Stimulated activated CD8-positive, alpha-beta memory T cell treated with anti-CD3 and anti-CD28 coated beads, Interleukin-7, amount 100 ng/mL, for 48 hours (primary cell): ENCODE data around the gene ZCCHC8.
"Not testable (repeated sequence)": the region's sequence is repeated elsewhere in the genome, so short reads cannot be mapped to it uniquely, and the experiment has no call there.

Experiments
- DNase-seq, 2 donors: peaks; one replicate each; pipeline ENCODE4 v3.0.0-alpha.2; 2020; ENCODE audit warnings: low read depth in 1 of 2; ENCODE audit errors: extremely low read depth in 1 of 2

Gene ZCCHC8

GRCh38 chr12:122513028-122513427, 12.3 kb upstream of the ZCCHC8 start:
- not testable (repeated sequence) for DNase-seq

DNA sequence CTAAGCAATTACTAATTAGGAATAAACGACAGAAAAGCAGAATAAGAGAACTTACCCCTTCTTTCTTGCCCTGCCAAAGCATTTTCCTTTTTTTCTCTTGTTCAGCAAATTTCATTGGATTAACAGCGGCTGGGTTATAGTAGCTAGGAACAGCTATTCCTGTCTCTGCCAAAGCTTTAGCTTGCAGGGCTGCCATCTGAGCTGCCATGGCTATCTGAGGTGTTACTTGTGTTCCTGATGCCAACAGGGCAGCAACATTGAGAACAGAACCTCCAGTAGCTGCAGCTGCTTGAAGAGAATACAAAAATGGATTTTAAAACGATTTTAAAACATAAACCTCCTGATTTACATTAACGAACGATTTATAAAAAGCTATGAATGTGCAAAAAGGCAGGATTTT, 7.4 kb upstream of the ZCCHC8 start:
- DNase-seq: no peak

GRCh38 chr12:122506393-122506938, 5.7 kb upstream of the ZCCHC8 start:
- DNase-seq: no peak

GRCh38 chr12:122505419-122506051, 4.8 kb upstream of the ZCCHC8 start:
- DNase-seq: no peak

DNA sequence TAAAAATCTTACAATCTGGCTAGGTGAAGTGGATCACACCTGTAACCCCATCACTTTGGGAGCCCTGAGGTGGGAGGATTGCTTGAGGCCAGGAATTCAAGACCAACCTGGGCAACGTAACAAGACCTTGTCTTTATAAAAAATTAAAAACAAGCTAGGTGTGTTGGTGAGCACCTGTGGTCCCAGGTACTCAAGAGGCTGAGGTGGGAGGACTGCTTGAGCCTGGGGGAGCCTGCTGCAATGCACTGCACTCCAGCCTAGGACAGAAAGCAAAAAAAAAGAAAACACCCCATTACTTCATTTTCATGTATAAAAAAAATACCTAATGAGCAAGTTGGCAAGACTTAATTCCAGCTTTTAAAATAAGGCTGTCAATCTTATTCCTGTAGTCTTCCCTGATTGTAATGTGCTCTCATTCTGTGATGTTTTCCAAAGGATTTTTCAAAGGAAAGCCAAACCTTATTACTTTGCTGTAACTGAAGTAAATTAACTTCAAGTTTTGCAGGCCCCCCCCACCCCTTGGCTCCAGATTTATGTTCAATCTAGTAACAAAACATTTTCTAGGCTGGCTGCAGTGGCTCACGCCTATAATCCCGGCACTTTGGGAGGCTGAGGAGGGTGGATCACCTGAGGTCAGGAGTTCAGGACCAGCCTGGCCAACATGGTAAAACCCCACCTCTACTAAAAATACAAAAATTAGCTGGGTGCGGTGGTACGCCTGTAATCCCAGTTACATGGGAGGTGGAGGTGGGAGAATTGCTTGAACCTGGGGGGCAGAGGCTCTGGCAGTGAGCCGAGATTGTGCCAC, 3.3 kb upstream of the ZCCHC8 start:
- DNase-seq: no peak

DNA sequence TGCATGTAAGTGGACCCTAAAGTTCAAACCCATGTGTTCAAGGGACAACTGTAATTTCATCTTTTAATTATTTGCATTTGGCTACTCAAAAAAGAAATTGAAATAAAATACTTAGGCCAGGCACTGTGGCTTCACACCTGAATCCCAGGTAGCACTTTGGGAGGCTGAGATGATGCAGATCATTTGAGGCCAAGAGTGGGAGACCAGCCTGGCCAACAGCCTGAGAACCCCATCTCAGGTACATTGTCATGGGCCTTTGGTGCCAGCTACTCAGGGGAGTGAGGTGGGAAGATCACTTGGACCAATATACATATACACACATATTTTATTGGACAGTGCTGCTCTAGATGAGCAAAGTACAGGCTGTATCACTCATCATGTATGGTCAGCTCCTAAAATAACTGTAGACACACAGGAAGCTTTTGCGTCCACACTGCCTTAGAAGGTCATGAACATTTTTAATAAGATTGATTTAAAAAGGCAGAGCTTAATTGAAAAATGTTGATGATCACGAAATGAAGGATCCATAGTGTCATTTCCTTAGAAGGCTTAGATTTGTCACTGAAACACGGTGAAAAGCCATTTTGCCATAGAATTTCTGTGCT, 2.5 kb upstream of the ZCCHC8 start:
- DNase-seq: no peak

DNA sequence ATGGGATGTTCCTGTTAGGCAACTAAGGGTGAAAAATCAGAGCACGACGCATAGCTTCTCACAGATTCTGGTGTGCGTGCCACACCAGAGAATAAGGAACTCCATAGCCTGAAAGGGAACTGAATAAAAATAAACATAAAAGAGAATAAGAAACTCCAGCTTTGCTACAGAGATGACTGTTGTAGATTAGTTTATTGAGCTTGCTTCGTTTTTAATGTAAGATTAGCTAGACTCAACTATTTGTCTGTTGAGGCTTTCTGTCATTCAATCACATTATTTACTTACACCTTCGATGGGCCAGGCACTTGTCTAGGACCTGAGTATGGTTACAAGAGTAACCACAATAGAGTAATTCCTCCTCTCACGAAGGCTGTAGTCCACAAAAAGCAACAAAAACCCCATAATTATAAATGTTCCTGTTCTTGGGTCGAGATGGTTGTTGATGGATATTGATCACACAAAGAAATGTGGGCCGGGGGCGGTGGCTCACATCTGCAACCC, 807 bp upstream of the ZCCHC8 start:
- DNase-seq: no peak

DNA sequence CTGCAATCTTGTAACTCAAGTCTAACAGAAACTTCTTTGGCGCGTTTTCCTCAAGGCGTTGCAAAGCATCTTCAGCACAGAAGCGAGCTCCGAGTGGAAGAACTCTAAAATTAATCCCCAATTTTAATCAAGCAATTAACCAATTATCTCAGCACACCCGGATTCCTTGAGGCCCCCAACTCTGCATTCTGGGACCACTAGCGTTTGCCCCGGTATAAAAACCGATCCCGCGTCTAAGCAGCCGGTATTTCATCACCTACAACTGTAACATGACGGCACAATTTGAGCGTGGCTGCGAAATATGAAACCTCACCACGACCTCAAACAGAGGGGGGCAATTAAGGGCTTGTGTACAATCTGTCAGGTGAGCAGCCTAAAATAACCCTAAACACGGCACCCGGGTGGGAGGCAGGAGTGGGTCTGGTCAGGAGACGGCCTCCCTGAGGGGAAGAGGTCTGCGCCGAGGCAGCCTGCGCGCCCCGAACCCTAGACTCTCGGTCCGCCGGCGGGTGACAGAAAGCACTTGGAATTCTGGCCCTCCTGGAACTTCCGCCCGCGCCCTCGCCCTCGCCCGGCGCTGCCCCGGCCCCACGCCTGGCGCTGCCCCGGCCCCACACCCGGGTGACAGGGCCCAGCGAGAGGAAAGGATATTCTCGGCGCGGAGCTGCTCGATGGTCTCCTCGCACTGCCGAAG, 594 bp downstream of the ZCCHC8 start:
- DNase-seq: peak; percentile 2 to 16

DNA sequence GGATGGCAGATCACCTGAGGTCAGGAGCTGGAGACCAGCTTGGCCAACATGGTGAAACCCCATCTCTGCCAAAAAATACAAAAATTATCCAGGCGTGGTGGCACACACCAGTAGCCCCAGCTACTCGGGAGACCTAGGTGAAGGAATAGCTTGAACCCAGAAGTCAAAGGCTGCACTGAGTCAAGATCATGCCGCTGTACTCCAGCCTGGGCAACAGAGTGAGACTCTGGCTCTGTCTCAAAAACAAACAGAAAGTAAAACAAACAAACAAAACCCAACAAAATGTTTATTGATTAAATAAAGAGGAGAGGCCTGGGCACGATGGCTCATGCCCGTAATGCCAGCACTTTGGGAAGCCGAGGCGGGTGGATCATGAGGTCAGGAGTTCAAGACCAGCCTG, 5.5 kb downstream of the ZCCHC8 start:
- no peak for DNase-seq

- not testable (repeated sequence) for DNase-seq
These were observed 7.5 kb downstream of the ZCCHC8 start for GRCh38 chr12:122493222-122493621.

DNA sequence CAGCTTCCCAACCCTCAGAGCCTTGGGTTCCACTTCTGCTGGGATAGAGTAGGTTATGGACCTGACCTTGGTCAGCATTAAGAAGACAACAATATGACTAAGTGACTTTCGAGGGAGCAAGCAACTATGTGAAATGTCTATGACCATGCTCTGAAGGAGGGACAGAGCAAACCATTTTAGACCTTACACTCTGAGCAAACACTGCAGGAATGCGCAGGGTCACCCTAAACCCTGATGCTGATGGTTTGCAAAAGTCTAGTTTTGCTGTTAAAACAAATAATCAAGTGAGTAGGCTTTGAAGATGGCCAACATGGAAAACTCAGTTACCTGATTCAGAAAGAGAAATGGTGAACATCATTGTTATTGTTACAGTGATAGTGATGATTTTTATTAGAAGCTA, 8.7 kb downstream of the ZCCHC8 start:
- no peak for DNase-seq

GRCh38 chr12:122489038-122489437, 11.7 kb downstream of the ZCCHC8 start:
- DNase-seq: no peak

GRCh38 chr12:122487807-122488206, 12.9 kb downstream of the ZCCHC8 start:
- not testable (repeated sequence) for DNase-seq

DNA sequence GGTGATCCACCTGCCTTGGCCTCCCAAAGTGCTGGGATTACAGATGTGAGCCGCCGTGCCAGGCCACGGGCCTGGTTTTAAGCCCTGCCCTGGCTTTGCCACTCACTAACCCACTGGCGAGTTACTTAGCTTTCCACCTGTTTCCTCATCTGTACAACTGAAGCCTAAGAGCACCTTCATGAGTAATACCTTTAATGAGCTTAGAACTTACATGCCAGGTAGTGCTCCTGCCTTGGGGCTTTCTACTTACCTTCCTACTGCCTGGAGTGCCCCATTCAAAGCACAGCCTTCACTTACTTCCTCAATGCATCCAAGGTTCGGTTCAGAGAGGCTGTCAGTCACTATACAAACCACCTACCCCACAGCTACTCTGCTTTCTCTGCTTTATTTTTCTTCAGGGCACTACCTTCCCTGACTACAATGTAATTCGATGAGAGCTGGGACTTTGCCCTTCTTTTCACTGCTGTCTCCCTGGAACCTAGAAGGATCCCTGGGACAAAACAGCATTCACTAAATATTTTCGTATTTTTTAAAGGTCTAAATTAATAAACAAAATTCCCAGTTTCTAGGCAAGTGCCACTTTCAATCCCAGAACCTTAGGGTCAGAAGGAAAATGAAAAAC, 13.8 kb downstream of the ZCCHC8 start:
- no peak for DNase-seq

- DNase-seq: not testable (repeated sequence)
These were observed 14.4 kb downstream of the ZCCHC8 start for GRCh38 chr12:122486360-122486759.

DNA sequence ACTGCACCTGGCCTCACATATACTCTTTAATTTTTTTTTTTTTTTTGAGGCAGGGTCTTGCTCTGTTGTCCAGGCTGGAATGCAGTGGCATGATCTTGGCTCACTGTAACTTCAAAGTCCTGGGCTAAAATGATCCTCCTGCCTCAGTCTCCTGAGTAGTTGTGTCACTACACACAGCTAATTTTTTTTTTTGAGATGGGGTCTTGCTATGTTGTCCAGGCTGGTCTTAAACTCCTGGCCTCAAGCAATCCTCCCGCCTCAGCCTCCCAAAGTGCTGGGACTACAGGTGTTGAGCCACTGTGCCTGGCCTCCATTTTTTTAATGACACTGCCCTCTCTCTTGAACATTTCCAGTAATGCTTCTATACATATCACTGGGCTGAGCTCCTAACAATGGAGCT, 16.3 kb downstream of the ZCCHC8 start:
- not testable (repeated sequence) for DNase-seq

- no peak for DNase-seq
These were observed 16.8 kb downstream of the ZCCHC8 start for GRCh38 chr12:122483969-122484368.

GRCh38 chr12:122481861-122482260, 18.9 kb downstream of the ZCCHC8 start:
- DNase-seq: no peak

GRCh38 chr12:122480753-122481152, 20.0 kb downstream of the ZCCHC8 start:
- DNase-seq: no peak

GRCh38 chr12:122474324-122474716, 26.4 kb downstream of the ZCCHC8 start:
- no peak for DNase-seq
